Immature natural killer cell (primary cell): Measurements from ENCODE around the gene PDIA4. TPM values are rescaled to one million over a fixed set of nuclear protein-coding genes. Genes with fewer than 3 reads are reported as not detected.
"Not testable (repeated sequence)": the region's sequence is repeated elsewhere in the genome, so short reads cannot be mapped to it uniquely, and the experiment has no call there.

ENCODE experiments used
- DNase-seq, 3 donors: peaks; one replicate each; pipeline ENCODE4 v3.0.0; 2022; ENCODE audit warnings: mixed read lengths in 1 of 3
- H3K27ac Mint-ChIP-seq, 6 donors: one replicate each; pipeline ENCODE4 v1.8.0; 2020; ENCODE audit warnings: mixed read lengths in 6 of 6, mild to moderate bottlenecking in 5 of 6, inconsistent platforms in 4 of 6, moderate library complexity in 3 of 6
- H3K27me3 Mint-ChIP-seq, 3 donors: one replicate each; pipeline ENCODE4 v1.8.0; 2020 to 2021; ENCODE audit warnings: low read depth in 3 of 3, mild to moderate bottlenecking in 3 of 3, mixed read lengths in 3 of 3, moderate library complexity in 3 of 3, inconsistent platforms in 1 of 3
- H3K36me3 Mint-ChIP-seq, 3 donors: one replicate each; pipeline ENCODE4 v1.8.0; 2020; ENCODE audit warnings: mixed read lengths in 3 of 3, inconsistent platforms in 2 of 3, mild to moderate bottlenecking in 2 of 3
- H3K4me1 Mint-ChIP-seq, 2 donors: one replicate each; pipeline ENCODE4 v1.8.0; 2020; ENCODE audit warnings: inconsistent platforms in 2 of 2, mild to moderate bottlenecking in 2 of 2, mixed read lengths in 2 of 2, moderate library complexity in 1 of 2
- H3K4me3 Mint-ChIP-seq, 5 donors: one replicate each; pipeline ENCODE4 v1.8.0; 2020; ENCODE audit warnings: mild to moderate bottlenecking in 5 of 5, mixed read lengths in 5 of 5, inconsistent platforms in 3 of 5, moderate library complexity in 3 of 5
- H3K9me3 Mint-ChIP-seq, 6 donors: one replicate each; pipeline ENCODE4 v1.8.0; 2020; ENCODE audit warnings: mild to moderate bottlenecking in 6 of 6, mixed read lengths in 6 of 6, inconsistent platforms in 4 of 6, moderate library complexity in 3 of 6
- polyA plus RNA-seq, 3 donors: library from polyadenylated mRNA; unstranded; fragments of 300-500 nt; fragmentation: Illumina TruSeq; gene quantifications; one replicate each; pipeline ENCODE4 v1.2.3, GENCODE V29; 2021

Gene PDIA4, protein sequence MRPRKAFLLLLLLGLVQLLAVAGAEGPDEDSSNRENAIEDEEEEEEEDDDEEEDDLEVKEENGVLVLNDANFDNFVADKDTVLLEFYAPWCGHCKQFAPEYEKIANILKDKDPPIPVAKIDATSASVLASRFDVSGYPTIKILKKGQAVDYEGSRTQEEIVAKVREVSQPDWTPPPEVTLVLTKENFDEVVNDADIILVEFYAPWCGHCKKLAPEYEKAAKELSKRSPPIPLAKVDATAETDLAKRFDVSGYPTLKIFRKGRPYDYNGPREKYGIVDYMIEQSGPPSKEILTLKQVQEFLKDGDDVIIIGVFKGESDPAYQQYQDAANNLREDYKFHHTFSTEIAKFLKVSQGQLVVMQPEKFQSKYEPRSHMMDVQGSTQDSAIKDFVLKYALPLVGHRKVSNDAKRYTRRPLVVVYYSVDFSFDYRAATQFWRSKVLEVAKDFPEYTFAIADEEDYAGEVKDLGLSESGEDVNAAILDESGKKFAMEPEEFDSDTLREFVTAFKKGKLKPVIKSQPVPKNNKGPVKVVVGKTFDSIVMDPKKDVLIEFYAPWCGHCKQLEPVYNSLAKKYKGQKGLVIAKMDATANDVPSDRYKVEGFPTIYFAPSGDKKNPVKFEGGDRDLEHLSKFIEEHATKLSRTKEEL
- 100 to 1,000 TPM in 2 of 3 donors, 10 to 100 TPM in 1; 84.4 to 160 (median 125) TPM for polyA plus RNA-seq

DNA sequence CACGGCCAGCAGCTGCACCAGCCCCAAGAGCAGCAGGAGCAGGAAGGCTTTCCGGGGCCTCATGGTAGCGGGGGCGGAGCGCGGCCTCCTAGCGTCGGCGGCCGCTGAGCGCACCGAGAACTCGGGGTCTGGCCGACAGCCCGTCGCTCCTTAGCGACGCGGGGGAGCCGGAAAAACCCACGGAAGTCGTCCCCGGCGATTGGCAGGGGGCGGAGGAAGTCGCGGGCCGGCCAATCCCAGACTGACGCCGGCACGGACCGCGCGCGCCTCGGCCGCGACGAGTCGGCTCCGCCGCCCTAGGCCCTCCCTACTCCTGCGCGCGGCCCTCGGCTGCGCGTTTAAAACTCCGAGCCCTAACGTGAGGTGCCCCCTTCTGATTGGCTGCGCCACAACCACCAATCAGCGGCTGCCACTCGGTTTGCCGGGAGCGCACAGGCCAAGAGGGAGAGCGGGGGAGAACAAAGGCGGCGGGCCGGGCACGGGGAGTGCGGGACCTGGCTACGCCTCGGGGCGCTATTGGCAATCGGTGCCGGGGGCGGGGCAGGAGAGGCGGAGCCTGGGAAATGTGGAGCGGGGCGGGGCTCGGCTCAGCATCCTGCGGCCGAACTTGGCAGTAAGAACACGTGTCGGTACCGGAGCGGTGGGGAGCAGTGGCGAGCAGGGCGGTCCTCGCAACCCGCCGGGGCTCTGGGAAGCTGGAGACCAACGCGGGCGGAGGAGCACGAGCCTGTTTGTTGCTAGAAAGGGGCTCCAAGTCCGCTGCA is at the start of gene PDIA4:
PDIA4 (minus strand) TSS at position 160 of the 764 bp plus-strand sequence; CDS start at position 63, 97 bp downstream.
- H3K4me1 Mint-ChIP-seq, result peaks cover 37 to 53% of the 10 kb centered on the region in 2 donors
- H3K27ac Mint-ChIP-seq, result peak within 1 kb of the TSS; percentile 87 to 95 (median 92)
- peak within 1 kb of the TSS; percentile 87 to 92 (median 90) for H3K4me3 Mint-ChIP-seq
- peaks cover 4 to 9% (median 7%) of the 10 kb centered on the region in 3 donors for H3K27me3 Mint-ChIP-seq
- peak; percentile 100 for DNase-seq
- no peaks in the 10 kb centered on the region for H3K9me3 Mint-ChIP-seq
- peaks cover 0 to 3% (median 0%) of the 10 kb centered on the region in 3 donors for H3K36me3 Mint-ChIP-seq

DNA sequence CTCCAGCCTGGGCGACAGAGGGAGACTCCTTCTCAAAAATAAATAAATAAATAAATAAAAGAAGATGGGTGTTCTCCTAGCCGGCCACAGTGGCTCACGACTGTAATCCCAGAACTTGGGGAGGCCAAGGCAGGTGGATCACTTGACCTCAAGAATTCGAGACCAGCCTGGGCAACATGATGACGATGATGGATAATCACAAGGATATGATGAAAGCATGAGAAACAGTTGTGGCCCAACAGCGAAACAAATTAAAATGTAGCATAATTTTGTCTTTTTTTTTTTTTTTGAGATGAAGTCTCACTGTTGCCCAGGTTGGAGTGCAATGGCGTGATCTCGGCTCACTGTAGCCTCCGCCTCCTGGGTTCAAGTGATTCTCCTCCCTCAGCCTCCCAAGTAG is 49.3 kb upstream of the PDIA4 start:
- peak overlapping the region in 1 of 6 donors; percentile 62 for H3K27ac Mint-ChIP-seq
- DNase-seq, result no peak
- peaks cover 2 to 16% (median 8%) of the 10 kb centered on the region in 3 donors for H3K36me3 Mint-ChIP-seq
- H3K27me3 Mint-ChIP-seq, result no peaks in the 10 kb centered on the region
- H3K4me3 Mint-ChIP-seq, result no peak overlapping the region
- peaks cover 9 to 34% of the 10 kb centered on the region in 2 donors for H3K4me1 Mint-ChIP-seq
- no peaks in the 10 kb centered on the region for H3K9me3 Mint-ChIP-seq

DNA sequence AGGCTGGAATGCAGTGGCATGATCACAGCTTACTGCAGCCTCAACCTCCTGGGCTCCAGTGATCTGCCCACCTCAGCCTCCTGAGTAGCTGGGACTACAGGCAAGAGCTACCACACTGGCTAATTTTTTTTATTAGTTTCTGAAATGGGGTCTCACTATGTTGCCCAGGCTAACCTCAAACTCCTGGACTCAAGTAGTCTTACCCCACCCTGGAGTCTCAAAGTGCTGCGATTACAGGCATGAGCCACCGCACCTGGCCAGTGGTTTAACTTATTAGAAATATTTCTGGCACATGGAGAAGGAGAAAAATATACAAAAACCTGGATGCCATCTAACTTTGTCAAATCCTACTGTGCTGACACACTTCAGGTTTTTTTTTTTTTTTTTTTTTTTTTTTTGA is 47.0 kb upstream of the PDIA4 start:
- Mint-ChIP-seq H3K27me3 (peaks cover 0 to 3% (median 0%) of the 10 kb centered on the region in 3 donors), H3K4me3 (no peak overlapping the region), H3K4me1 (peaks cover 2 to 18% of the 10 kb centered on the region in 2 donors), H3K36me3 (peaks cover 4 to 23% (median 8%) of the 10 kb centered on the region in 3 donors), H3K27ac (no peak overlapping the region), H3K9me3 (no peaks in the 10 kb centered on the region)
- no peak for DNase-seq

DNA sequence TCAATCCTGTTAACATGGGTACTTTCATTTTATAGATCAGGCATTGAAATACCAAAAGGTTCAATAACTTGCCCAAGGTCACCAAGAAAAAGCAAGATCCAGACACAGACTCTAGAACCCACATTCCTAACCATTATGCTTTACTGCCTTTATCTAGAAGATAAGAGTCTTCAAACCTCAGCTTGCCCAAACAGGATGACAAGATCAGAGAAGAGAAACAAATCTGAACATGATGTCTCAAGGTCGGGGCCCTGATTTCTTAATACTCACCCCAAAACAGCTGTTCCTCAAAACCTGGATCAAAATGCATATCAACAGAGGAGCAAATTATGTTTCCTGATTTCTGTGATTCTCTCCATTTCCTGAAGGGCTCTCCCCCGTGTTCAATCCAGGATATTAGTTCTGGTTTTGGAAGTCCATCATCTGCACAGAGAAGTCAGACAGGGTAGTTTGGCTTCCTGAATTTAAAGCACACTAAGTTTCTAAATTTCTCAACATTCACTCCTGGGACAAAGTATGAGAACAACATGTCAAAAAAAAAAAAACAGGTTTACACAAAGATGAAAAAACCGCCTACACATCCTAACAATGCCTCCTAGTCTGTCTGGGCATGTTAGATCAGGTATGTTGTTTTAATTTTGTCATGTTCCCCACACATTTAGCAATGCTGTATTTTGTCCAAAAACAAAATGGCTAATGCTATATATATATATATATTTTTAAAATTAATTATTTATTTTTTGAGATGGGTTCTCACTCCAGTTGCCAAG is 46.0 kb upstream of the PDIA4 start:
- peaks cover 4 to 23% (median 8%) of the 10 kb centered on the region in 3 donors for H3K36me3 Mint-ChIP-seq
- H3K4me1 Mint-ChIP-seq, result peaks cover 1 to 16% of the 10 kb centered on the region in 2 donors
- H3K27me3 Mint-ChIP-seq, result peaks cover 0 to 3% (median 0%) of the 10 kb centered on the region in 3 donors
- H3K27ac Mint-ChIP-seq, result peak overlapping the region in 4 of 6 donors; percentile 9 to 46 (median 28)
- no peak overlapping the region for H3K4me3 Mint-ChIP-seq
- DNase-seq, result no peak
- H3K9me3 Mint-ChIP-seq, result no peaks in the 10 kb centered on the region

DNA sequence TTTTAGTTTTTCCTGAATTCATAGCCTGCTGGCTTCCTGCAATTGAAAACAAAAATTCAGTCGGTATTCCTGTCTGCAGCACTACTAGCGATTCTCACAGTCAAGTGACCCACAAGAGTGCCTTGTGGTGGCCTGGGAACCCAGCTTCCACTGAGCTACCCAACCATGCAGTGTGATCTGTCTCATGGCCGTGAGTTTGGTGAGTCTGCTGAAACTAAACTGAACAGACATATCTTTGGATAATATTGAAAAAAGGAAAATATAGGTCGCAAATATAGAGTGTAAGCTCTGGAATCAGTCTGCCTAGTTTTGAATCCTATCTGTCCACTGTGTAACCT is 44.1 kb upstream of the PDIA4 start:
- Mint-ChIP-seq H3K27ac (peak overlapping the region in 5 of 6 donors; percentile 60 to 80 (median 72)), H3K4me1 (peaks cover 0 to 7% of the 10 kb centered on the region in 2 donors), H3K4me3 (peak overlapping the region in 1 of 5 donors; percentile 38), H3K27me3 (peaks cover 0 to 3% (median under 1%) of the 10 kb centered on the region in 3 donors), H3K9me3 (no peaks in the 10 kb centered on the region), H3K36me3 (peaks cover 4 to 30% (median 8%) of the 10 kb centered on the region in 3 donors)
- DNase-seq, result no peak

DNA sequence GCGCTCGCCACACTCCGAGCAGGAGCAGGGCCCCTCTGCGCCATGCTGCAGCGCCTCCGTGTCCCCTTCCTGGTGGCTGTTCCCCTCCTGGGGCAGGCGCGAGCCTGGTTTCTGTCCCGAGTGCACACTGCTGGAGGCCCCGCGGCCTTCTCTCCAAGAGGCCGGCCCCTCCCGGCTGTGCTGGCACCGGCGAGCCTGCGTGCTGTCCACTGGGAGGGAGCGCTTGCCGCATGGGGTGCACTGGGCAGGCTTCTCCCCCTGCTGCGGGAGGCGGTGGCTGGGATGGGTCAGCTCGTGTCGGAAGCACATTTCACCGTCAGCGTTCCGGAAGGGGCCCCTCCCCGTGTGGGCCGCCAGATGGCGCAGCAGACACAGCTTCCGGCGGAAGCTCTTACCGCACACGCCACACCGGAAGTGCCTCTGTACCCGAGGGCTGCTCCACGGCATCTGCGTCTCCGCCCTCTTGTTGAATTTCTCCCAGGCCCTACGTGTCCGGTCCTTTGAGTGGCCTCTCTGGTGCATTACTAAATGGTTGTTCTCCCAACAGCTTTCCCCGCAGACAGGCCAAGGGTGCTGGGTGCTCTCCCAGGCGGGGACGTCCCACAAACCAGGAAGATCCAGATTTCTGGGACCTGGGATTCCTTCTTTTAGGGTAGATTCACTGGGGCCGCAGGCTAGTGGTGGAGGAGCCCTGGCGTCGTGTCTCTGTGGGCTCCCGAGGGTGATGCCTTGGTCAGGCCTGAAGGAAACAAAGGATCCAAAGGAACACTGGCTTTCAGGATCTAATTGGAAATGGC is 43.5 kb upstream of the PDIA4 start:
- Mint-ChIP-seq H3K27ac (peak overlapping the region; percentile 57 to 86 (median 72)), H3K36me3 (peaks cover 4 to 26% (median 4%) of the 10 kb centered on the region in 3 donors), H3K27me3 (peaks cover 0 to 3% (median 3%) of the 10 kb centered on the region in 3 donors), H3K4me3 (peak overlapping the region in 2 of 5 donors; percentile 3 to 9), H3K4me1 (peaks cover 0 to 3% of the 10 kb centered on the region in 2 donors), H3K9me3 (no peaks in the 10 kb centered on the region)
- peak; percentile 54 to 69 (median 63) for DNase-seq

DNA sequence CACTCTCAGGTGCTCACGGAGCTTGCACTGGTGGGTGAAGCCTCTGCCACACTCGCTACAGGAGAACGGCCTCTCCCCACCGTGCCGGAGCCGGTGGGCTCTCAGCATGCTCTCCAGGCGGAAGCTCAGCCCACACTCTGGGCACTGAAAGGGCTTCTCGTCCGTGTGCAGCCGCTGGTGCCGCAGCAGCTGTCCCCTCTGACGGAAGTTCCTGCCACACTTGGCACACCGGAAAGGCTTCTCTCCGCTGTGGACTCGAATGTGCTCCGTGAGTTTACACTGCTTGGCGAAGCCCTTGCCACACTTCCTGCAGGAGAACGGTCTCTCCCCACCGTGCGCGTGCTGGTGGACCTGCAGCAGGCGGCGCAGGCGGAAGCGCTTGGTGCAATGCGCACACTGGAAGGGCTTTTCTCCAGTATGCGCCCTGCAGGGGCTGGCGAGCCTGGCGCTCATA is 42.9 kb upstream of the PDIA4 start:
- no peaks in the 10 kb centered on the region for H3K9me3 Mint-ChIP-seq
- no peak for DNase-seq
- H3K4me1 Mint-ChIP-seq, result no peaks in the 10 kb centered on the region
- no peak overlapping the region for H3K4me3 Mint-ChIP-seq
- H3K36me3 Mint-ChIP-seq, result peaks cover 0 to 22% (median 4%) of the 10 kb centered on the region in 3 donors
- no peak overlapping the region for H3K27ac Mint-ChIP-seq
- H3K27me3 Mint-ChIP-seq, result peaks cover 0 to 3% (median 3%) of the 10 kb centered on the region in 3 donors

DNA sequence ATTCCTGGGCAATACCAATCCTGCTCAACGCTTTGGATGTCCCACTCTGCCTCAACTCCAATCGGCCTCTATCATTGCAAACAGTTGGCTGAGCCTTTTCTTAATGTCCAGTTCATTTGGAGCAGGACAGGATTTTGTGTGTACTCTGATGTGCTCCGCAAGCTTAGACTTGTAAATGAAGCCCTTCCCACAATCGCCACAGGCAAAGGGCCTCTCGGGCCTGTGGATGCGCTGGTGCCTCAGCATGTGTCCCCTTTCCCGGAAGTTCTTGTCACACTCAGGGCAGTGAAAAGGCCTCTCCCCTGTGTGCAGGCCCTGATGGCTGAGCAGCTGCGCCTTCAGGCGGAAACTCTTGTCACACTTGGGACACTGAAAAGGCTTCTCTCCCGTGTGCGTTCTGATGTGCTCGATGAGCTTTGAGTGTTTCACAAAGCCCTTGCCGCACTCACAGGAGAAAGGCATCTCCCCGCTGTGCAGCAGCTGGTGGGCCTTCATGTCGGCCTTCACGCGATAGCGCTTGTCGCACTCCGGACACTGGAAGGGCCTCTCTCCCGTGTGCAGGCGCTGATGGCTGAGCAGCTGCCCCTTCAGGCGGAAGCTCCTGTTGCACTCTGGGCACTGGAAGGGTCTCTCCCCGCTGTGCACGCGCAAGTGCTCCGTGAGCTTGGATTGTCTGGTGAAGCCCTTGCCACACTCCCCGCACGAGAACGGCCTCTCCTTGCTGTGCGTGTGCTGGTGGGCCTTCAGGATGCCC is 42.2 kb upstream of the PDIA4 start:
- peaks cover 0 to 22% (median 4%) of the 10 kb centered on the region in 3 donors for H3K36me3 Mint-ChIP-seq
- DNase-seq, result no peak
- no peak overlapping the region for H3K27ac Mint-ChIP-seq
- H3K9me3 Mint-ChIP-seq, result no peaks in the 10 kb centered on the region
- H3K4me3 Mint-ChIP-seq, result no peak overlapping the region
- H3K4me1 Mint-ChIP-seq, result peaks cover 0 to 3% of the 10 kb centered on the region in 2 donors
- peaks cover 3 to 6% (median 3%) of the 10 kb centered on the region in 3 donors for H3K27me3 Mint-ChIP-seq

DNA sequence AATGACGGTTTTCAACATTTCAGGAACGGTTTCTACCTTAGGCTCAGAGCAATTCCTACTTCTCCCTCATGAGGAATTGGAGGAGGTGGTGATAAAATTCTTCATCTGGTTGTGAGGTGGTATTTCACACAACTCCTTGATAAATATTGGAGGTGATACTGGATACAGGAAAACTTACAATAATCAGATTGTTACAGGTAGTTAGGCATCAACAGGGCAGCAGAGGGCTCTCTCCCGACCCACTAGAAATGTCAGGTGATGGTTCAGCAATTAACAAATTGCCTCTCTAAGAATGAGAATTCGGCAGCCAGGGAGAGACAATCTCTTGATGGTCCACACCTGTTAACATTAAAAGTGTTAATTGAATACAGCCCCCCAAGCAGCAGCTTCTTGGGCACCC is 39.6 kb upstream of the PDIA4 start:
- Mint-ChIP-seq H3K9me3 (no peaks in the 10 kb centered on the region), H3K4me3 (peak overlapping the region in 2 of 5 donors; percentile 6 to 18), H3K4me1 (peaks cover 10 to 12% of the 10 kb centered on the region in 2 donors), H3K27me3 (peaks cover 3 to 13% (median 3%) of the 10 kb centered on the region in 3 donors), H3K36me3 (peaks cover 0 to 16% (median 4%) of the 10 kb centered on the region in 3 donors), H3K27ac (peak overlapping the region in 2 of 6 donors; percentile 8 to 34)
- DNase-seq, result no peak

DNA sequence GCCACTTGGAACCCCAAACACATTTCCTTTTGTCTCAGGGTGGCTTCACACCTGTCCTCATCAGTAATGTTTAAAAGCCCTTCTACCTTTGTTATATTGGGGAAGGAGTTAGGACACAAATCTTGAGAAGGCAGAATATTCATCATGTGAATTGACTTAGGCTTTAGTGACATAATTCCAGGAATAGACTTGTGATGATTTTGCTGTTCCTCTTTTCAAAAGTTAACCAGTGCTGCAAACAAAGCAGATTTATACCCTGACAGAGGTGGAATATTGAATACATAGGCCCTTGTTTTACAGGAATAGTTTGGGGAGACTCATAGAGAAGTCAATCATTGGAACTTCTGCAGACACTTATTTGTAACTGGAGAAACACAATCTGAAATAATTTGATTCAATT is 35.2 kb upstream of the PDIA4 start:
- Mint-ChIP-seq H3K4me1 (peaks cover 10 to 12% of the 10 kb centered on the region in 2 donors), H3K27ac (peak overlapping the region in 1 of 6 donors; percentile 52), H3K9me3 (no peaks in the 10 kb centered on the region), H3K27me3 (peaks cover 3 to 10% (median 5%) of the 10 kb centered on the region in 3 donors), H3K36me3 (peaks cover 0 to 6% (median 0%) of the 10 kb centered on the region in 3 donors), H3K4me3 (peak overlapping the region; percentile 14 to 78 (median 68))
- no peak for DNase-seq

DNA sequence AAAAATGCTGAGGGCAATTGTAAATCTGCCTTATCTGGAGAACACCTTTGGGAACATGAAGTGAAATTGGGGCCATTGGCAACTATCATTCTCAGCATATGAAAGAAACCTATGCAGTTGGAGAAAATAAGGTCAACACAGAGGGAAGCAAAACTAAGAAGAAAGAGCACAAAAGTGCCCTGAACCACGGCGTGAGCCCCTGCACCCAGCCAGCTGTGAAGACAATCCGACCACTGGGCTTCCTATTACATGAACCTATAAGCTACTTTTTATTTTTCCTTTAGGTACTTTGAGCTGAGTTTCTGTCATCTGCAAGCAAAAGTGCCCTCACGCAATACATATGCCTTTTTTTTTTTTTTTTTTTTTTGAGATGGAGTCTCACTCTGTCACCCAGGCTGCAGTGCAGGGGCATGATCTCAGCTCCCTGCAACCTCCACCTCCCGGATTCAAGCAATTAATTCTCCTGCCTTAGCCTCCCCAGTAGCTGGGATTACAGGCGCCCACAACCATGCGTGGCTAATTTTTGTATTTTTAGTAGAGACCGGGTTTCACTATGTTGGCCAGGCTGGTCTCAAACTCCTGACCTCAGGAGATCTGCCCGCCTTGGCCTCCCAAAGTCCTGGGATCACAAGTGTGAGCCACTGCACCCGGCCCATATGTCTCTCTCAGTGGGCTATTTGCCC is 34.1 kb upstream of the PDIA4 start:
- H3K27me3 Mint-ChIP-seq, H3K4me3 Mint-ChIP-seq, H3K27ac Mint-ChIP-seq, H3K9me3 Mint-ChIP-seq, H3K36me3 Mint-ChIP-seq, DNase-seq: not testable (repeated sequence)
- peaks cover 10 to 12% of the 10 kb centered on the region in 2 donors for H3K4me1 Mint-ChIP-seq
